GM12891 (cell line): ENCODE measurements around the gene BARHL1.

Source experiments
- PAX5 ChIP-seq: IDR thresholded peaks from 2 replicates; pipeline ENCODE4 v1.6.1; 2011; ENCODE audit warnings: low read length, moderate library complexity, mild to moderate bottlenecking; ENCODE audit not compliant: insufficient read depth, severe bottlenecking
- POLR2A ChIP-seq: IDR thresholded peaks from 2 replicates; pipeline ENCODE4 v1.6.1; 2011; ENCODE audit warnings: low read depth, low read length, control low read depth
- POLR2AphosphoS5 ChIP-seq: IDR thresholded peaks from 2 replicates; pipeline ENCODE4 v1.6.1; 2011; ENCODE audit warnings: low read depth, low read length, control low read depth
- POU2F2 ChIP-seq: IDR thresholded peaks from 2 replicates; pipeline ENCODE4 v1.6.1; 2011; ENCODE audit warnings: low read depth, mild to moderate bottlenecking, control low read depth, low read length, moderate library complexity
- SPI1 ChIP-seq: IDR thresholded peaks from 2 replicates; pipeline ENCODE4 v1.6.1; 2011; ENCODE audit warnings: low read depth, low read length, control low read depth
- TAF1 ChIP-seq: IDR thresholded peaks from 2 replicates; pipeline ENCODE4 v1.6.1; 2011; ENCODE audit warnings: low read depth, low read length, control low read depth

GRCh38 chr9:132547976-132548730, 34.3 kb upstream of the BARHL1 start:
- TF ChIP-seq POLR2A = no peak
- no peak for TF ChIP-seq TAF1
- no peak for TF ChIP-seq POLR2AphosphoS5
- TF ChIP-seq SPI1 = no peak
- TF ChIP-seq PAX5 = no peak
- TF ChIP-seq POU2F2 = no peak
